ENCODE data around the gene APOBEC4. TPM values are rescaled to one million over a fixed set of nuclear protein-coding genes. Genes with fewer than 3 reads are reported as not detected.
"Not testable (repeated sequence)": the region's sequence is repeated elsewhere in the genome, so short reads cannot be mapped to it uniquely, and the experiment has no call there.

The APOBEC4 gene
- total and polyA plus RNA-seq, 10 of the 15 experiments (the other 5 are each of a cell fraction or from before 2014, with no cell fraction given) = 0.04 to 0.25 (median 0.06) TPM; not detected in 5

GRCh38 chr1:183679363-183679762 is 26.2 kb upstream of the APOBEC4 start:
- in situ Hi-C loops (cut with MboI); intact Hi-C loops (cut with micrococcal nuclease; ENCODE audit: unreplicated experiment); H3K27ac ChIP-seq (ENCODE audit: control insufficient read depth, insufficient read depth); ATAC-seq; H3K9me3 ChIP-seq (replicated peaks; ENCODE audit: control insufficient read depth, insufficient read depth, low read length); BruUV-seq (replicated peaks); H3K27me3 ChIP-seq (replicated peaks in 1 of 2; ENCODE audit: control insufficient read depth in 2 of 2, insufficient read depth in 2 of 2, low read length in 1 of 2); RAD21 ChIA-PET (ENCODE audit: unreplicated experiment); H3K4me1 ChIP-seq (ENCODE audit: control insufficient read depth, insufficient read depth, low read length); DNase-seq (ENCODE audit: low read depth, low spot score); H3K4me2 ChIP-seq (ENCODE audit: control insufficient read depth, insufficient read depth); H3K79me2 ChIP-seq (ENCODE audit: control insufficient read depth, insufficient read depth, low read length); POLR2A ChIA-PET; H2AFZ ChIP-seq (ENCODE audit: control insufficient read depth, low read depth, low read length); H4K20me1 ChIP-seq (ENCODE audit: control insufficient read depth, insufficient read depth); H3K9ac ChIP-seq (ENCODE audit: control insufficient read depth, insufficient read depth, low read length); FAIRE-seq; H3K36me3 ChIP-seq (ENCODE audit: control insufficient read depth in 2 of 2, insufficient read depth in 2 of 2, low read length in 1 of 2); H3K4me3 ChIP-seq: not testable (repeated sequence)
- 100% methylated on average over 2 of the region's 4 CpGs for WGBS (ENCODE audit: insufficient coverage, insufficient replicate concordance, low lambda C conversion rate, missing lambda C conversion rate)
- ChIA-PET CTCF (interaction anchor here (0.6 to 9.1 kb wide), 2 partner anchors 236 to 403 kb away, joined by 3 to 129 read pairs; no protein-coding TSS in a partner anchor), SMC1A (ENCODE audit: uncharacterized antibody, unreplicated experiment) (interaction anchor here (6.1 kb wide), 1 partner anchor 25 kb away, joined by 34 read pairs; the partner anchor contains the start of gene APOBEC4)

- Histone ChIP-seq H3K27ac (ENCODE audit: control insufficient read depth, insufficient read depth) (no peak overlapping the region), H3K4me3 (no peak overlapping the region), H3K9ac (ENCODE audit: control insufficient read depth, insufficient read depth, low read length) (no peak overlapping the region), H3K4me2 (ENCODE audit: control insufficient read depth, insufficient read depth) (no peak overlapping the region), H4K20me1 (ENCODE audit: control insufficient read depth, insufficient read depth) (no peaks in the 10 kb centered on the region), H3K79me2 (ENCODE audit: control insufficient read depth, insufficient read depth, low read length) (no peaks in the 10 kb centered on the region), H3K4me1 (ENCODE audit: control insufficient read depth, insufficient read depth, low read length) (no peaks in the 10 kb centered on the region), H2AFZ (ENCODE audit: control insufficient read depth, low read depth, low read length) (no peak overlapping the region), H3K36me3 (ENCODE audit: control insufficient read depth in 2 of 2, insufficient read depth in 2 of 2, low read length in 1 of 2) (no peaks in the 10 kb centered on the region), H3K9me3 (replicated peaks; ENCODE audit: control insufficient read depth, insufficient read depth, low read length) (no peaks in the 10 kb centered on the region), H3K27me3 (replicated peaks in 1 of 2; ENCODE audit: control insufficient read depth in 2 of 2, insufficient read depth in 2 of 2, low read length in 1 of 2) (no peaks in the 10 kb centered on the region)
- ChIA-PET SMC1A (ENCODE audit: uncharacterized antibody, unreplicated experiment) (interaction anchor here (1.0 to 6.1 kb wide), 2 partner anchors 24 to 53 kb away, joined by 4 to 34 read pairs; partner anchors contain the start of gene APOBEC4), RAD21 (ENCODE audit: unreplicated experiment) (no interaction called here), POLR2A (no interaction called here), CTCF (interaction anchor here (0.8 to 2.4 kb wide), 4 partner anchors 14 to 237 kb away, joined by 3 to 11 read pairs (median 4); no protein-coding TSS in a partner anchor)
- no peak for ATAC-seq
- no peak for DNase-seq (ENCODE audit: low read depth, low spot score)
- intact Hi-C loops (cut with micrococcal nuclease; ENCODE audit: unreplicated experiment) (no loop called here), in situ Hi-C loops (cut with MboI) (no loop called here)
- TF ChIP-seq NRF1 (conservative IDR thresholded peaks at IDR 0.05; ENCODE audit: low read depth, low read length) (no peak), HDGF (IDR thresholded peaks at IDR 0.05) (no peak), CHD4 (IDR thresholded peaks at IDR 0.05) (no peak), NFIC (IDR thresholded peaks at IDR 0.05; ENCODE audit: low read depth, low read length) (no peak), SUPT20H (IDR thresholded peaks at IDR 0.05; ENCODE audit: borderline replicate concordance, control insufficient read depth, low read depth, low read length) (no peak), IRF4 (IDR thresholded peaks at IDR 0.05; ENCODE audit: low read depth, low read length) (no peak), MXI1 (IDR thresholded peaks at IDR 0.05; ENCODE audit: low read depth, low read length) (no peak), CHD2 (IDR thresholded peaks at IDR 0.05; ENCODE audit: borderline replicate concordance, low read depth, low read length) (no peak), YBX1 (IDR thresholded peaks at IDR 0.05) (no peak)
- BruUV-seq (replicated peaks) = no TSS peak
- WGBS (ENCODE audit: insufficient coverage, insufficient replicate concordance, low lambda C conversion rate, missing lambda C conversion rate) = 53% methylated on average over 3 of the region's 3 CpGs
- no peak for FAIRE-seq
Observed at GRCh38 chr1:183678819-183679218, 25.7 kb upstream of the APOBEC4 start.
